Duodenal mucosa (tissue), 2 donors: ENCODE results near the gene STAG1.
"Not testable (repeated sequence)": the region's sequence is repeated elsewhere in the genome, so short reads cannot be mapped to it uniquely, and the experiment has no call there.

Source experiments
- H3K27ac ChIP-seq: one replicate; pipeline ENCODE4 v1.7.0; 2013; ENCODE audit warnings: low read depth, low read length
- H3K27me3 ChIP-seq, 2 donors: one replicate each; pipeline ENCODE4 v1.7.0; 2013; ENCODE audit warnings: low read length in 2 of 2, control low read depth in 1 of 2; ENCODE audit not compliant: insufficient read depth in 2 of 2, control insufficient read depth in 1 of 2
- H3K36me3 ChIP-seq, 2 donors: one replicate each; pipeline ENCODE4 v1.7.0; 2013; ENCODE audit warnings: low read length in 2 of 2, control low read depth in 1 of 2; ENCODE audit not compliant: insufficient read depth in 2 of 2, control insufficient read depth in 1 of 2
- H3K4me1 ChIP-seq, 2 donors: one replicate each; pipeline ENCODE4 v1.7.0; 2013; ENCODE audit warnings: low read length in 2 of 2, control low read depth in 1 of 2; ENCODE audit not compliant: insufficient read depth in 2 of 2, control insufficient read depth in 1 of 2
- H3K4me3 ChIP-seq, 2 donors: one replicate each; pipeline ENCODE4 v1.7.0; 2013; ENCODE audit warnings: low read length in 2 of 2, low read depth in 1 of 2
- H3K9ac ChIP-seq, 2 donors: one replicate each; pipeline ENCODE4 v1.7.0; 2013; ENCODE audit warnings: low read length in 2 of 2, low read depth in 1 of 2
- H3K9me3 ChIP-seq, 2 donors: one replicate each; pipeline ENCODE4 v1.7.0; 2013; ENCODE audit warnings: low read length in 2 of 2, control low read depth in 1 of 2; ENCODE audit not compliant: control insufficient read depth in 1 of 2

Gene STAG1

GRCh38 chr3:136583823-136584222 lies 168.4 kb downstream of the STAG1 start:
- no peaks in the 10 kb centered on the region for H3K9me3 ChIP-seq
- peaks cover 0 to 4% of the 10 kb centered on the region in 2 donors for H3K4me1 ChIP-seq
- H3K27ac ChIP-seq = no peak overlapping the region
- H3K4me3 ChIP-seq = no peak overlapping the region
- no peak overlapping the region for H3K9ac ChIP-seq
- peaks cover 0 to 5% of the 10 kb centered on the region in 2 donors for H3K36me3 ChIP-seq
- H3K27me3 ChIP-seq = no peaks in the 10 kb centered on the region

- Histone ChIP-seq H3K9me3 (no peaks in the 10 kb centered on the region), H3K36me3 (peaks cover 0 to 5% of the 10 kb centered on the region in 2 donors), H3K4me1 (peaks cover 0 to 12% of the 10 kb centered on the region in 2 donors), H3K9ac (no peak overlapping the region), H3K27ac (no peak overlapping the region), H3K4me3 (no peak overlapping the region), H3K27me3 (no peaks in the 10 kb centered on the region)
These were observed 174.4 kb downstream of the STAG1 start for GRCh38 chr3:136577791-136578190.

GRCh38 chr3:136576279-136577009 lies 175.7 kb downstream of the STAG1 start:
- Histone ChIP-seq H3K9me3 (no peaks in the 10 kb centered on the region), H3K4me3 (no peak overlapping the region), H3K36me3 (no peaks in the 10 kb centered on the region), H3K27me3 (no peaks in the 10 kb centered on the region), H3K27ac (no peak overlapping the region), H3K9ac (no peak overlapping the region), H3K4me1 (peaks cover 0 to 12% of the 10 kb centered on the region in 2 donors)

GRCh38 chr3:136567599-136568188 lies 184.5 kb downstream of the STAG1 start:
- Histone ChIP-seq H3K9me3 (no peaks in the 10 kb centered on the region), H3K9ac (no peak overlapping the region), H3K27me3 (no peaks in the 10 kb centered on the region), H3K27ac (no peak overlapping the region), H3K4me3 (no peak overlapping the region), H3K36me3 (no peaks in the 10 kb centered on the region), H3K4me1 (peaks cover 0 to 4% of the 10 kb centered on the region in 2 donors)

- H3K9me3 ChIP-seq = not testable (repeated sequence)
These were observed 187.2 kb downstream of the STAG1 start for GRCh38 chr3:136564962-136565361.

GRCh38 chr3:136562026-136562425 lies 190.2 kb downstream of the STAG1 start:
- no peak overlapping the region for H3K27ac ChIP-seq
- no peaks in the 10 kb centered on the region for H3K36me3 ChIP-seq
- H3K9ac ChIP-seq = no peak overlapping the region
- no peak overlapping the region for H3K4me3 ChIP-seq
- H3K4me1 ChIP-seq = no peaks in the 10 kb centered on the region
- no peaks in the 10 kb centered on the region for H3K27me3 ChIP-seq
- H3K9me3 ChIP-seq = no peaks in the 10 kb centered on the region

More at GRCh38 chr3:136564962-136565361, 187.2 kb downstream of the STAG1 start:
- not testable (repeated sequence) for H3K36me3 ChIP-seq, H3K27ac ChIP-seq, H3K4me3 ChIP-seq, H3K27me3 ChIP-seq, H3K4me1 ChIP-seq, H3K9ac ChIP-seq

GRCh38 chr3:136559896-136560295 lies 192.3 kb downstream of the STAG1 start:
- H3K4me3 ChIP-seq = no peak overlapping the region
- H3K9ac ChIP-seq = no peak overlapping the region
- no peak overlapping the region for H3K27ac ChIP-seq
- no peaks in the 10 kb centered on the region for H3K4me1 ChIP-seq
- H3K36me3 ChIP-seq = no peaks in the 10 kb centered on the region
- no peaks in the 10 kb centered on the region for H3K9me3 ChIP-seq
- no peaks in the 10 kb centered on the region for H3K27me3 ChIP-seq

- not testable (repeated sequence) for H3K4me1 ChIP-seq, H3K9me3 ChIP-seq, H3K9ac ChIP-seq, H3K4me3 ChIP-seq, H3K36me3 ChIP-seq, H3K27me3 ChIP-seq, H3K27ac ChIP-seq
These were observed 202.7 kb downstream of the STAG1 start for GRCh38 chr3:136549461-136549860.

GRCh38 chr3:136547293-136547692 lies 204.9 kb downstream of the STAG1 start:
- H3K4me3 ChIP-seq = no peak overlapping the region
- H3K9me3 ChIP-seq = no peaks in the 10 kb centered on the region
- H3K27me3 ChIP-seq = no peaks in the 10 kb centered on the region
- no peaks in the 10 kb centered on the region for H3K36me3 ChIP-seq
- no peak overlapping the region for H3K9ac ChIP-seq
- H3K27ac ChIP-seq = no peak overlapping the region
- no peaks in the 10 kb centered on the region for H3K4me1 ChIP-seq

- Histone ChIP-seq H3K4me3 (no peak overlapping the region), H3K27ac (no peak overlapping the region), H3K27me3 (no peaks in the 10 kb centered on the region), H3K9me3 (no peaks in the 10 kb centered on the region), H3K4me1 (no peaks in the 10 kb centered on the region), H3K9ac (no peak overlapping the region), H3K36me3 (no peaks in the 10 kb centered on the region)
These were observed 205.5 kb downstream of the STAG1 start for GRCh38 chr3:136546720-136547119.
